Fibroblast of skin of abdomen (primary cell): ENCODE data around the gene UBL4A.

ENCODE experiments used
- DNase-seq: peaks from one replicate; pipeline ENCODE4 v3.0.0-alpha.2; 2013

UBL4A gene

GRCh38 chrX:154481911-154482601 is 4.4 kb downstream of the UBL4A start:
- no peak for DNase-seq

- DNase-seq, result no peak
Observed at GRCh38 chrX:154481195-154481594, 5.2 kb downstream of the UBL4A start.

- DNase-seq, result peak; percentile 86
Observed at GRCh38 chrX:154478728-154479622, 7.4 kb downstream of the UBL4A start, which contains the start of gene LAGE3. Gene LAGE3, minus strand, starts transcription at chrX:154479281. Its CDS starts 366 bp downstream, at chrX:154478915.

GRCh38 chrX:154477891-154478477 is 8.4 kb downstream of the UBL4A start:
- no peak for DNase-seq

- DNase-seq, result no peak
Observed at GRCh38 chrX:154476821-154477220, 9.6 kb downstream of the UBL4A start.

- DNase-seq, result no peak
Observed at GRCh38 chrX:154473683-154474082, 12.7 kb downstream of the UBL4A start.

GRCh38 chrX:154472685-154473632 is 13.5 kb downstream of the UBL4A start:
- no peak for DNase-seq

- no peak for DNase-seq
Observed at GRCh38 chrX:154471839-154472684, 14.4 kb downstream of the UBL4A start.

- no peak for DNase-seq
Observed at GRCh38 chrX:154470914-154471568, 15.4 kb downstream of the UBL4A start.

- no peak for DNase-seq
Observed at GRCh38 chrX:154470434-154470833, 16.0 kb downstream of the UBL4A start.

- DNase-seq, result no peak
Observed at GRCh38 chrX:154469880-154470279, 16.5 kb downstream of the UBL4A start.

- no peak for DNase-seq
Observed at GRCh38 chrX:154469114-154469513, 17.3 kb downstream of the UBL4A start.

GRCh38 chrX:154468217-154468616 is 18.2 kb downstream of the UBL4A start:
- no peak for DNase-seq

GRCh38 chrX:154467556-154467955 is 18.9 kb downstream of the UBL4A start:
- DNase-seq, result no peak

- no peak for DNase-seq
Observed at GRCh38 chrX:154466907-154467306, 19.5 kb downstream of the UBL4A start.

GRCh38 chrX:154466036-154466435 is 20.4 kb downstream of the UBL4A start:
- no peak for DNase-seq

- DNase-seq, result no peak
Observed at GRCh38 chrX:154465601-154466000, 20.8 kb downstream of the UBL4A start.

GRCh38 chrX:154464806-154465365 is 21.5 kb downstream of the UBL4A start:
- no peak for DNase-seq

- DNase-seq, result no peak
Observed at GRCh38 chrX:154463611-154464220, 22.7 kb downstream of the UBL4A start.

- no peak for DNase-seq
Observed at GRCh38 chrX:154462396-154462795, 24.0 kb downstream of the UBL4A start.
